H9 (cell line): Measurements from ENCODE around the gene HLF. TPM values are rescaled to one million over a fixed set of nuclear protein-coding genes. Genes with fewer than 3 reads are reported as not detected.

Experiments used
- DNase-seq: peaks from one replicate; pipeline ENCODE4 v3.0.0-alpha.2; 2017
- H2AFZ ChIP-seq: one replicate; pipeline ENCODE4 v1.6.1; 2013; ENCODE audit warnings: mild to moderate bottlenecking, low read length, control low read depth, moderate library complexity
- H2AK5ac ChIP-seq: 2 replicates; pipeline ENCODE4 v1.6.1; 2013; ENCODE audit warnings: low read length, control low read depth, mixed read lengths; ENCODE audit not compliant: insufficient read length
- H2BK120ac ChIP-seq: one replicate; pipeline ENCODE4 v1.6.1; 2013; ENCODE audit warnings: low read depth, mild to moderate bottlenecking, low read length, control low read depth, inconsistent platforms; ENCODE audit not compliant: poor library complexity, severe bottlenecking
- H2BK12ac ChIP-seq: 2 replicates; pipeline ENCODE4 v1.6.1; 2013; ENCODE audit warnings: low read length, control low read depth, mixed read lengths, low read depth; ENCODE audit not compliant: insufficient read length
- H2BK15ac ChIP-seq: 2 replicates; pipeline ENCODE4 v1.6.1; 2013; ENCODE audit warnings: low read depth, low read length, control low read depth
- H2BK20ac ChIP-seq: one replicate; pipeline ENCODE4 v1.6.1; 2013; ENCODE audit warnings: low read depth, mild to moderate bottlenecking, low read length, control low read depth, inconsistent platforms; ENCODE audit not compliant: poor library complexity, severe bottlenecking
- H2BK5ac ChIP-seq: 2 replicates; pipeline ENCODE4 v1.6.1; 2013; ENCODE audit warnings: low read length, control low read depth, mixed read lengths; ENCODE audit not compliant: insufficient read length
- H3K14ac ChIP-seq: 2 replicates; pipeline ENCODE4 v1.6.1; 2013; ENCODE audit warnings: low read length, control low read depth; ENCODE audit not compliant: insufficient read depth
- H3K18ac ChIP-seq: 2 replicates; pipeline ENCODE4 v1.6.1; 2013; ENCODE audit warnings: low read depth, mild to moderate bottlenecking, mixed read lengths, low read length, control low read depth; ENCODE audit not compliant: insufficient read length
- H3K23ac ChIP-seq: 2 replicates; pipeline ENCODE4 v1.6.1; 2013; ENCODE audit warnings: low read length, control low read depth, mixed read lengths, low read depth; ENCODE audit not compliant: insufficient read length
- H3K23me2 ChIP-seq: 2 replicates; pipeline ENCODE4 v1.6.1; 2013; ENCODE audit warnings: low read depth, mild to moderate bottlenecking, mixed read lengths, low read length, control low read depth; ENCODE audit not compliant: insufficient read length, poor library complexity, severe bottlenecking
- H3K27ac ChIP-seq: 2 replicates; pipeline ENCODE4 v1.5.1; 2013; ENCODE audit warnings: low read length, control low read depth, mixed read lengths, low read depth; ENCODE audit not compliant: insufficient read length
- H3K27me3 ChIP-seq: 2 replicates; pipeline ENCODE4 v1.6.1; 2013; ENCODE audit warnings: low read length, control low read depth, inconsistent platforms; ENCODE audit not compliant: insufficient read depth
- H3K4ac ChIP-seq: 2 replicates; pipeline ENCODE4 v1.6.1; 2013; ENCODE audit warnings: low read depth, mild to moderate bottlenecking, control low read depth, inconsistent platforms, low read length, moderate library complexity
- H3K4me1 ChIP-seq: 2 replicates; pipeline ENCODE4 v1.6.1; 2013; ENCODE audit warnings: low read length, control low read depth, inconsistent platforms; ENCODE audit not compliant: insufficient read depth
- H3K4me2 ChIP-seq: 2 replicates; pipeline ENCODE4 v1.6.1; 2013; ENCODE audit warnings: low read length, control low read depth, mixed read lengths; ENCODE audit not compliant: insufficient read length, insufficient read depth
- H3K56ac ChIP-seq: 2 replicates; pipeline ENCODE4 v1.6.1; 2013; ENCODE audit warnings: low read depth, mild to moderate bottlenecking, mixed read lengths, low read length, control low read depth; ENCODE audit not compliant: insufficient read length
- H3K79me1 ChIP-seq: 2 replicates; pipeline ENCODE4 v1.6.1; 2013; ENCODE audit warnings: low read depth, mild to moderate bottlenecking, moderate library complexity, low read length, control low read depth, inconsistent platforms; ENCODE audit not compliant: insufficient read depth, poor library complexity, severe bottlenecking
- H3K79me2 ChIP-seq: 2 replicates; pipeline ENCODE4 v1.6.1; 2013; ENCODE audit warnings: low read length, control low read depth, inconsistent platforms; ENCODE audit not compliant: insufficient read depth
- H3K9ac ChIP-seq: 2 replicates; pipeline ENCODE4 v1.6.1; 2013; ENCODE audit warnings: low read length, control low read depth, mixed read lengths; ENCODE audit not compliant: insufficient read length; ENCODE audit errors: extremely low read depth
- H3K9me3 ChIP-seq: one replicate; pipeline ENCODE4 v1.6.1; 2013; ENCODE audit warnings: low read depth, low read length, inconsistent platforms; ENCODE audit not compliant: control insufficient read depth
- H3T11ph ChIP-seq: one replicate; pipeline ENCODE4 v1.6.1; 2013; ENCODE audit warnings: mild to moderate bottlenecking, low read length, control low read depth, inconsistent platforms
- H4K20me1 ChIP-seq: one replicate; pipeline ENCODE4 v1.6.1; 2013; ENCODE audit not compliant: control insufficient read depth, insufficient read length, insufficient read depth
- H4K5ac ChIP-seq: 2 replicates; pipeline ENCODE4 v1.6.1; 2013; ENCODE audit warnings: low read depth, mild to moderate bottlenecking, mixed read lengths, low read length, control low read depth; ENCODE audit not compliant: insufficient read length
- H4K8ac ChIP-seq: replicated peaks from 2 replicates; pipeline ENCODE4 v1.6.1; 2013; ENCODE audit warnings: low read length, control low read depth, mixed read lengths, low read depth; ENCODE audit not compliant: insufficient read length
- H4K91ac ChIP-seq: 2 replicates; pipeline ENCODE4 v1.6.1; 2013; ENCODE audit warnings: low read depth, mild to moderate bottlenecking, moderate library complexity, mixed read lengths, low read length, control low read depth; ENCODE audit not compliant: insufficient read length
- H3K27ac Mint-ChIP-seq, 3 experiments: 2 replicates in 2 of 3; 3 replicates in 1 of 3; pipeline ENCODE4 v1.8.0; 2020 to 2021; ENCODE audit warnings: mixed read lengths in 3 of 3, mild to moderate bottlenecking in 1 of 3, moderate library complexity in 1 of 3
- H3K27me3 Mint-ChIP-seq: 2 replicates; pipeline ENCODE4 v1.8.0; 2021; ENCODE audit warnings: low read depth, mild to moderate bottlenecking, moderate library complexity, mixed read lengths
- H3K36me3 Mint-ChIP-seq, 3 experiments: 2 replicates in 2 of 3; 3 replicates in 1 of 3; pipeline ENCODE4 v1.8.0; 2020 to 2021; ENCODE audit warnings: low read depth in 3 of 3, mixed read lengths in 3 of 3; ENCODE audit not compliant: insufficient read depth in 1 of 3
- H3K4me1 Mint-ChIP-seq, 2 experiments: 2 replicates each; pipeline ENCODE4 v1.8.0; 2020; ENCODE audit warnings: mixed read lengths in 2 of 2
- H3K4me3 Mint-ChIP-seq, 2 experiments: 2 replicates in 1 of 2; 3 replicates in 1 of 2; pipeline ENCODE4 v1.8.0; 2020 to 2021; ENCODE audit warnings: mild to moderate bottlenecking in 2 of 2, mixed read lengths in 2 of 2, moderate library complexity in 1 of 2
- H3K9me3 Mint-ChIP-seq, 2 experiments: 2 replicates in 1 of 2; 3 replicates in 1 of 2; pipeline ENCODE4 v1.8.0; 2020; ENCODE audit warnings: mild to moderate bottlenecking in 2 of 2, mixed read lengths in 2 of 2, moderate library complexity in 1 of 2
- CTCF ChIP-seq: fragments of 200-600 bp; sonication (generic); conservative IDR thresholded peaks from 3 replicates; pipeline ENCODE4 v1.8.0; 2021; ENCODE audit warnings: antibody characterized with exemption, mild to moderate bottlenecking
- WGBS: extraction: QIAGEN DNeasy Blood & Tissue Kit; methylation state at CpG from one replicate; pipeline ENCODE4 v1.1.7; 2013; ENCODE audit warnings: missing lambda C conversion rate, low lambda C conversion rate, mixed read lengths; ENCODE audit not compliant: insufficient read length; ENCODE audit errors: extremely low coverage; 5-methylcytosine and 5-hydroxymethylcytosine counted together
- total RNA-seq: library from RNA; stranded (reverse); gene quantifications from 2 replicates; pipeline ENCODE4 v1.2.1, GENCODE V29; 2021

The HLF gene
- total RNA-seq, 1 experiment from 2014 or later: 0.17 TPM

DNA sequence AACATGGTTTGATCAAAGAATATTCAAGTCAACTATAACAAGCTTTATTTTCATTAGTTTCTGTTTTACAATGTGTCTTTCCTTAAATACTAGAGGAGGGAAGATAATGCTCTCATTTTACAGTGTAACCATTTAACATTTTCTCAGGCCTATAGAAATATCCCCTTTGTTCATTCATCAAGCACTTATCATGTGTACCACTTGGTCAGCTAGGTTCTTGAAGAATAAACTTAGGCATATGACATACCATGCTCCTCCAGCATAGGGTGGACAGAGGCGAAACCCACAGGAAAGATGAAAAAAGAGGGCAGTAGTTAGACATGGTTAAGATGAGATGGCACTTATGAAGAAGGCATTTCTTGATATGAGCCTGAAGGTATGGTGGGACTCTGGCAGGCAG is 34.0 kb upstream of the HLF start:
- H3K18ac ChIP-seq: no peak overlapping the region
- H3K27ac ChIP-seq: no peak overlapping the region
- H3K9ac ChIP-seq: no peak overlapping the region
- Mint-ChIP-seq H3K4me1 (no peaks in the 10 kb centered on the region), H3K27ac (no peak overlapping the region), H3K4me3 (no peak overlapping the region), H3K9me3 (peaks cover 0 to 2% of the 10 kb centered on the region in 2 experiments; a peak in 1 of 5 replicates), H3K36me3 (no peaks in the 10 kb centered on the region), H3K27me3 (peaks cover 19% of the 10 kb centered on the region)
- no peak overlapping the region for H3K56ac ChIP-seq
- WGBS: no CpG with 5 or more reads among the region's 1 CpG
- no peaks in the 10 kb centered on the region for H3K23me2 ChIP-seq
- H2BK120ac ChIP-seq: no peak overlapping the region
- H3K79me2 ChIP-seq: no peaks in the 10 kb centered on the region
- H4K5ac ChIP-seq: no peak overlapping the region
- no peak overlapping the region for H2BK5ac ChIP-seq
- H3K4me2 ChIP-seq: no peak overlapping the region
- TF ChIP-seq CTCF: no peak
- H2AFZ ChIP-seq: no peak overlapping the region
- no peak overlapping the region for H3K14ac ChIP-seq
- no peak overlapping the region for H2BK15ac ChIP-seq
- no peak overlapping the region for H4K91ac ChIP-seq
- H2BK20ac ChIP-seq: no peak overlapping the region
- no peaks in the 10 kb centered on the region for H3K79me1 ChIP-seq
- no peak overlapping the region for H2BK12ac ChIP-seq
- no peak overlapping the region for H3K23ac ChIP-seq
- no peaks in the 10 kb centered on the region; the same call in 1 of the 2 replicates for H3K27me3 ChIP-seq
- no peaks in the 10 kb centered on the region for H3K4me1 ChIP-seq
- DNase-seq: no peak
- no peak overlapping the region for H2AK5ac ChIP-seq
- H4K8ac ChIP-seq: no peak overlapping the region
- H3T11ph ChIP-seq: no peak overlapping the region
- no peaks in the 10 kb centered on the region for H4K20me1 ChIP-seq
- no peak overlapping the region for H3K4ac ChIP-seq
- H3K9me3 ChIP-seq: no peaks in the 10 kb centered on the region
